ENCODE results near the gene TENT4B.

TENT4B gene

GRCh38 chr16:50275098-50275415, 122.0 kb downstream of the TENT4B start:
- H3K9me3 Mint-ChIP-seq: peaks cover 3% of the 10 kb centered on the region
- no peaks in the 10 kb centered on the region for H3K36me3 Mint-ChIP-seq (ENCODE audit: low read depth)
- H3K4me3 Mint-ChIP-seq: no peak overlapping the region
- TF ChIP-seq, protein P1, sequence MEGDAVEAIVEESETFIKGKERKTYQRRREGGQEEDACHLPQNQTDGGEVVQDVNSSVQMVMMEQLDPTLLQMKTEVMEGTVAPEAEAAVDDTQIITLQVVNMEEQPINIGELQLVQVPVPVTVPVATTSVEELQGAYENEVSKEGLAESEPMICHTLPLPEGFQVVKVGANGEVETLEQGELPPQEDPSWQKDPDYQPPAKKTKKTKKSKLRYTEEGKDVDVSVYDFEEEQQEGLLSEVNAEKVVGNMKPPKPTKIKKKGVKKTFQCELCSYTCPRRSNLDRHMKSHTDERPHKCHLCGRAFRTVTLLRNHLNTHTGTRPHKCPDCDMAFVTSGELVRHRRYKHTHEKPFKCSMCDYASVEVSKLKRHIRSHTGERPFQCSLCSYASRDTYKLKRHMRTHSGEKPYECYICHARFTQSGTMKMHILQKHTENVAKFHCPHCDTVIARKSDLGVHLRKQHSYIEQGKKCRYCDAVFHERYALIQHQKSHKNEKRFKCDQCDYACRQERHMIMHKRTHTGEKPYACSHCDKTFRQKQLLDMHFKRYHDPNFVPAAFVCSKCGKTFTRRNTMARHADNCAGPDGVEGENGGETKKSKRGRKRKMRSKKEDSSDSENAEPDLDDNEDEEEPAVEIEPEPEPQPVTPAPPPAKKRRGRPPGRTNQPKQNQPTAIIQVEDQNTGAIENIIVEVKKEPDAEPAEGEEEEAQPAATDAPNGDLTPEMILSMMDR (IDR thresholded peaks at IDR 0.05; ENCODE audit: unreplicated experiment in 3 of 3): no peak
- H3K4me1 Mint-ChIP-seq: no peaks in the 10 kb centered on the region
- no peak overlapping the region for H3K27ac Mint-ChIP-seq
- peaks cover 4% of the 10 kb centered on the region for H3K27me3 Mint-ChIP-seq (ENCODE audit: low read depth)

- Mint-ChIP-seq H3K4me1 (no peaks in the 10 kb centered on the region), H3K4me3 (no peak overlapping the region), H3K27me3 (ENCODE audit: low read depth) (peaks cover 4% of the 10 kb centered on the region), H3K9me3 (peaks cover 3% of the 10 kb centered on the region), H3K27ac (no peak overlapping the region), H3K36me3 (ENCODE audit: low read depth) (no peaks in the 10 kb centered on the region)
- TF ChIP-seq, protein P1 (IDR thresholded peaks at IDR 0.05; ENCODE audit: unreplicated experiment in 3 of 3): no peak
These were observed 122.6 kb downstream of the TENT4B start for GRCh38 chr16:50275428-50276325.

- TF ChIP-seq, protein P1 (IDR thresholded peaks at IDR 0.05; ENCODE audit: unreplicated experiment in 3 of 3): no peak
- Mint-ChIP-seq H3K27me3 (ENCODE audit: low read depth) (peaks cover 4% of the 10 kb centered on the region), H3K4me3 (no peak overlapping the region), H3K9me3 (peaks cover 3% of the 10 kb centered on the region), H3K36me3 (ENCODE audit: low read depth) (no peaks in the 10 kb centered on the region), H3K4me1 (no peaks in the 10 kb centered on the region), H3K27ac (no peak overlapping the region)
These were observed 123.2 kb downstream of the TENT4B start for GRCh38 chr16:50276326-50276640.

DNA sequence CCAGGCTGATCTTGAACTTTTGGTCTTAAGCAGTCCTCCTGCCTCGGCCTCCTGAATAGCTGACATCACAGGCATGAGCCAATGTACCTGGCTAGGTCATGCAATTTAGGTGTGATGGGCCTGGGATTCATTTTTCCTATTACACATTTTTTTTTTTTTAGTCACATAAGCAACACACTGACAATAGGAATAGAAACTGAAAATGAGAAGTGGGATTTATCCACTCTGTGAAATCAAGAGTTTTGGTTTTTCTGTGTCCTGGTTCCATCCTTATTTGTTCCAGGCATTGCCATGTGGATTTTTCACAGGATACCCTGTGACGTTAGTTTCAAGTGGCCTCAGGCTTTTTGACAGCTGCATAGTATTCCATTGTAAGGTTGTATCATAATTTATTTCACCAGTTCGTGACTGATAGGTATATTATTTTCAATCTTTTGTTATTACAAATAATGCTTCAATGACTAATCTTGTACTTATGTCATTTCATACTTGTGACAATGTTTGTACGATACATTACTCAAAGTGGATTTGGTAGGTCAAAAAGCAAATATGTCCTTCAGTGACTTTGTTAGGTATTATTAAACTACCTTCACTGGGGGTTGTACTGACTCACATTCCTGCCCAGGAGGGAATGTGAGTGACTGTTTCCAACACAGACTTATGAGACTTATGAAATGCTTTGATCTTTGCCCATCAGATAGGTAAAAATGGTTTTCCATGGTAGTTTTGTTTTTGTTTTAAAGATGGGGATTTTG, 123.9 kb downstream of the TENT4B start:
- TF ChIP-seq, protein P1 (IDR thresholded peaks at IDR 0.05; ENCODE audit: unreplicated experiment in 3 of 3): no peak
- Mint-ChIP-seq H3K4me1 (no peaks in the 10 kb centered on the region), H3K36me3 (ENCODE audit: low read depth) (no peaks in the 10 kb centered on the region), H3K9me3 (peaks cover 3% of the 10 kb centered on the region), H3K27me3 (ENCODE audit: low read depth) (peaks cover 4% of the 10 kb centered on the region), H3K27ac (no peak overlapping the region), H3K4me3 (no peak overlapping the region)

- Mint-ChIP-seq H3K27me3 (ENCODE audit: low read depth) (peaks cover 4% of the 10 kb centered on the region), H3K4me3 (no peak overlapping the region), H3K27ac (no peak overlapping the region), H3K36me3 (ENCODE audit: low read depth) (no peaks in the 10 kb centered on the region), H3K4me1 (no peaks in the 10 kb centered on the region), H3K9me3 (peaks cover 3% of the 10 kb centered on the region)
- TF ChIP-seq, protein P1 (IDR thresholded peaks at IDR 0.05; ENCODE audit: unreplicated experiment in 3 of 3): no peak
These were observed 125.1 kb downstream of the TENT4B start for GRCh38 chr16:50278251-50278650.
